HG03039 (cell line): ENCODE measurements around the gene ZG16.
"Not testable (repeated sequence)": the region's sequence is repeated elsewhere in the genome, so short reads cannot be mapped to it uniquely, and the experiment has no call there.

Experiments
- ATAC-seq: cut with Tn5 transposase; IDR thresholded peaks from one replicate; pipeline ENCODE4 v1.9.1; 2021; ENCODE audit warnings: mild to moderate bottlenecking, moderate library complexity; ENCODE audit not compliant: unreplicated experiment

Gene ZG16

GRCh38 chr16:29783094-29783953, 5.3 kb downstream of the ZG16 start:
- not testable (repeated sequence) for ATAC-seq

- no peak for ATAC-seq
Measured at GRCh38 chr16:29784157-29784556, 6.1 kb downstream of the ZG16 start.

- no peak for ATAC-seq
Measured at GRCh38 chr16:29784901-29785500, 6.9 kb downstream of the ZG16 start.

GRCh38 chr16:29787155-29787554, 9.1 kb downstream of the ZG16 start:
- ATAC-seq: not testable (repeated sequence)

- no peak for ATAC-seq
Measured at GRCh38 chr16:29789775-29790182, 11.7 kb downstream of the ZG16 start.

- ATAC-seq: peak; percentile 88
Measured at GRCh38 chr16:29790183-29790948, 12.3 kb downstream of the ZG16 start, which contains the start of gene KIF22. TSS of gene KIF22 (plus strand) at chr16:29790751. CDS start at chr16:29790760, 9 bp downstream.

GRCh38 chr16:29790949-29791844, 13.1 kb downstream of the ZG16 start:
- peak; percentile 10 for ATAC-seq

- no peak for ATAC-seq
Measured at GRCh38 chr16:29791845-29792807, 14.1 kb downstream of the ZG16 start.

- ATAC-seq: not testable (repeated sequence)
Measured at GRCh38 chr16:29793153-29793552, 15.1 kb downstream of the ZG16 start.

GRCh38 chr16:29794231-29794710, 16.2 kb downstream of the ZG16 start:
- ATAC-seq: no peak

GRCh38 chr16:29802416-29802935, 24.4 kb downstream of the ZG16 start:
- ATAC-seq: no peak

GRCh38 chr16:29804020-29804419, 26.0 kb downstream of the ZG16 start:
- ATAC-seq: no peak

- no peak for ATAC-seq
Measured at GRCh38 chr16:29804455-29805231, 26.6 kb downstream of the ZG16 start.

- peak; percentile 47 for ATAC-seq
Measured at GRCh38 chr16:29805232-29806098, 27.4 kb downstream of the ZG16 start.

GRCh38 chr16:29806099-29806579, 28.1 kb downstream of the ZG16 start, which contains the start of gene MAZ:
TSS of gene MAZ (plus strand) at chr16:29806529. CDS start at chr16:29806702, 173 bp downstream.
- no peak for ATAC-seq

- ATAC-seq: no peak
Measured at GRCh38 chr16:29806641-29807425, 28.8 kb downstream of the ZG16 start.
